SK-N-MC (cell line): Measurements from ENCODE around the gene PRSS22.

Source experiments
- DNase-seq: peaks from one replicate; pipeline ENCODE4 v3.0.0-alpha.2; 2011; ENCODE audit warnings: low read depth, low spot score
- H3K27ac ChIP-seq: fragments of 200-600 bp; sonication (generic); 2 replicates; pipeline ENCODE4 v1.5.1; 2016; ENCODE audit warnings: mixed run types
- H3K36me3 ChIP-seq: fragments of 200-600 bp; sonication (generic); 2 replicates; pipeline ENCODE4 v1.6.1; 2017; ENCODE audit warnings: antibody characterized with exemption, low read length, mixed read lengths; ENCODE audit not compliant: insufficient read depth
- H3K4me3 ChIP-seq: fragments of 200-600 bp; sonication (generic); 2 replicates; pipeline ENCODE4 v1.5.1; 2016
- H3K9ac ChIP-seq: fragments of 200-600 bp; sonication (generic); 2 replicates; pipeline ENCODE4 v1.8.0; 2017; ENCODE audit warnings: mixed run types, mixed read lengths; ENCODE audit not compliant: insufficient read length
- H3K9me3 ChIP-seq: fragments of 200-600 bp; sonication (generic); 2 replicates; pipeline ENCODE4 v1.6.1; 2017; ENCODE audit warnings: low read depth, mild to moderate bottlenecking, antibody characterized with exemption, low read length, moderate library complexity, mixed read lengths
- EZH2 ChIP-seq: fragments of 200-600 bp; sonication (generic); IDR thresholded peaks from one replicate; pipeline ENCODE4 v1.6.1; 2017; ENCODE audit warnings: antibody characterized with exemption
- FOXP2 ChIP-seq: optimal IDR thresholded peaks from 2 replicates; pipeline ENCODE3; 2011; ENCODE audit warnings: mild to moderate bottlenecking, moderate library complexity; ENCODE audit not compliant: insufficient read depth; ENCODE audit errors: extremely low read length, control extremely low read depth
- POLR2AphosphoS5 ChIP-seq: IDR thresholded peaks from 2 replicates; pipeline ENCODE4 v1.6.1; 2012; ENCODE audit warnings: mild to moderate bottlenecking, low read depth, low read length, borderline replicate concordance

Gene PRSS22

GRCh38 chr16:2822496-2822895 lies 35.5 kb downstream of the PRSS22 start:
- Histone ChIP-seq H3K36me3 (no peaks in the 10 kb centered on the region), H3K4me3 (no peak overlapping the region), H3K9me3 (no peaks in the 10 kb centered on the region), H3K9ac (no peak overlapping the region), H3K27ac (no peak overlapping the region)
- TF ChIP-seq FOXP2 (no peak), POLR2AphosphoS5 (no peak), EZH2 (no peak)
- DNase-seq: no peak

- Histone ChIP-seq H3K27ac (no peak overlapping the region), H3K4me3 (no peak overlapping the region)
- TF ChIP-seq POLR2AphosphoS5 (no peak), FOXP2 (no peak), EZH2 (no peak)
These were observed 35.8 kb downstream of the PRSS22 start for GRCh38 chr16:2822158-2822495.

DNA sequence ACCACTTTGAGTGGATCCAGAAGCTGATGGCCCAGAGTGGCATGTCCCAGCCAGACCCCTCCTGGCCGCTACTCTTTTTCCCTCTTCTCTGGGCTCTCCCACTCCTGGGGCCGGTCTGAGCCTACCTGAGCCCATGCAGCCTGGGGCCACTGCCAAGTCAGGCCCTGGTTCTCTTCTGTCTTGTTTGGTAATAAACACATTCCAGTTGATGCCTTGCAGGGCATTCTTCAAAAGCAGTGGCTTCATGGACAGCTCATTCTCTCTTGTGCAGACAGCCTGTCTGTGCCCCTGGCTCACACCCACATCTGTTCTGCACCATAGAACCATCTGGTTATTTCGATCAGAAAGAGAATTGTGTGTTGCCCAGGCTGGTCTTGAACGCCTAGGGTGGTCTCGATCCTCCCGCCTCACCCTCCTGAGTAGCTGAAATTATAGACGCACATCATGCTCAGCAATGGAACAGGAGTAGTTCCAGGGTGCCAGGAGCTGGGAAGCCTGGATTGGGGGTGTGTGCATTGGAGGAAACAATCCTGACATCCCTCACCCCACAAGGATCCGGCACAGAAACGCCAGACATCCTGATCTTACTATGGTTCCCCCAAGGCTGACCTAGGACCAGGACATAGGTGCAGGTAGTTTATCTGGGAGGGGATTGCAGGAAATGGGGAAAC lies 36.3 kb downstream of the PRSS22 start:
- DNase-seq: no peak
- H3K4me3 ChIP-seq: no peak overlapping the region
- H3K36me3 ChIP-seq: no peaks in the 10 kb centered on the region
- no peak overlapping the region for H3K27ac ChIP-seq
- TF ChIP-seq EZH2: no peak
- TF ChIP-seq POLR2AphosphoS5: no peak
- no peak for TF ChIP-seq FOXP2
- H3K9me3 ChIP-seq: no peaks in the 10 kb centered on the region
- H3K9ac ChIP-seq: no peak overlapping the region

More at GRCh38 chr16:2822158-2822495, 35.8 kb downstream of the PRSS22 start:
- no peak for DNase-seq
- no peak overlapping the region for H3K9ac ChIP-seq
- no peaks in the 10 kb centered on the region for H3K9me3 ChIP-seq
- no peaks in the 10 kb centered on the region for H3K36me3 ChIP-seq

DNA sequence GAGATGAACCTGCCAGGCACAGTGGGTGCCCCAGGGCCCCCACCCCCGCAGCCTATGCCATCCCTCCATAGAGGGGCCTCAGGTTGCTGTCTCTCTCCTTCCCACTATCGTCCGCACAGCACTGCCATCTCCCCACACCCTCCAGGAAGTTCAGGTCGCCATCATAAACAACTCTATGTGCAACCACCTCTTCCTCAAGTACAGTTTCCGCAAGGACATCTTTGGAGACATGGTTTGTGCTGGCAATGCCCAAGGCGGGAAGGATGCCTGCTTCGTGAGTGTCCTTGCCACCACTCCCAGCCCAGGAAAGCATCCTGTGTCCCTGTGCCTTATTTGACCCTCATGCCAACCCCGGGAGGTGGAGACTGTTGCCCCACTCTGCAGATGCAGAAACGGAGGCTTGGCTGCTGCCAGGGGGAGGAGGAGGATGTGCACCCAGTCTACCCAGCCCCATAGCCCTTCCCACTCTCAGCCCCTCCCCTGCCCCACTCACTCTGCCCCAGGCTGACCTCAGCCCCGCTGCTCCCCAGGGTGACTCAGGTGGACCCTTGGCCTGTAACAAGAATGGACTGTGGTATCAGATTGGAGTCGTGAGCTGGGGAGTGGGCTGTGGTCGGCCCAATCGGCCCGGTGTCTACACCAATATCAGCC lies 37.0 kb downstream of the PRSS22 start:
- Histone ChIP-seq H3K9me3 (no peaks in the 10 kb centered on the region), H3K27ac (no peak overlapping the region), H3K4me3 (no peak overlapping the region), H3K9ac (no peak overlapping the region), H3K36me3 (no peaks in the 10 kb centered on the region)
- DNase-seq: no peak
- TF ChIP-seq POLR2AphosphoS5 (no peak), EZH2 (no peak), FOXP2 (no peak)

DNA sequence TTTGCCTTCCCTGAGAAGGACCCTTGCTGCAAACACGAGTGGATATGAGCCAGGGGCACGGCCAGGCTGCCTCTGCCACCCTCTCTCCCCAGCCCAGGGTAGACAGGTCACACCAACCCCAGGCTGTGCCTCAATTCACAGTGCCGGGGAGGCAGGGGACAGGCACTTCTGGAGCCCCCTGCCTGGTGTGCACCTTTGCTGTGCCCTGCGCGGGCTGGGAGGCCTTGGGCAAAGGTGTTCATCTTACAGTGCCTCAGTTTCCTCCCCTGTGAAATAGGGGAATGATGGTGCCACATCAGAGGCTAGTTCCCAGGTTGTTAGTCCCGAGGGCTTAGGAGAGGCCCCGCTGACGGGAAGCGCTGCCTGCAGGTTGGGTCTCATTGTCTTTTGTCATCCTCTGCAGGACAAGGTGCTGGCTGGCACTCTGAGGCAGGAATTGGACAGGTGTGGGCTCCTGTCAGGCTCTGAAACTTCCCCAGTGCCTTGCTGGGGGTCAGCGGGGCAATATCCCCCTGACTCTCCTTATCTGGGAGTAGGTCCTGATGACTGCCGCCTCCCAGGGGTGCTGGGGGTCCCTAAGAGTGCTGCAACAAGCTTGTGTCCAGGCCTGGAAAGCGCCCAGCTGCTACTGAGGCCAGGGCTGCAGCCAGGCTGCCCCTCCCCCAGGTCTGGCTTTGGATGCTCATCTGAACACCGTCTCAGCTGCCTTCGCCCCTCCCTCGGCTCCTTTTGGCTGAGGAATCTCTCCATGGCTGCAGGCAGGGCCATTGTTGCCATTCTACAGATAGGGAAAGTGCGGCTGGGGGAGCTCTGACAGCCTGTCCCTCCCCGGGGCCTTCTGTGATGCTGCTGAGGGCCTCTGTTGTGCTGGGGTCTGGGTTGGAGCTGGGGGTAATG lies 37.8 kb downstream of the PRSS22 start:
- Histone ChIP-seq H3K36me3 (no peaks in the 10 kb centered on the region), H3K9ac (no peak overlapping the region), H3K27ac (no peak overlapping the region), H3K4me3 (no peak overlapping the region), H3K9me3 (no peaks in the 10 kb centered on the region)
- DNase-seq: no peak
- TF ChIP-seq EZH2 (no peak), FOXP2 (no peak), POLR2AphosphoS5 (no peak)

- Histone ChIP-seq H3K27ac (no peak overlapping the region), H3K9me3 (no peaks in the 10 kb centered on the region), H3K36me3 (no peaks in the 10 kb centered on the region), H3K4me3 (no peak overlapping the region), H3K9ac (no peak overlapping the region)
- TF ChIP-seq POLR2AphosphoS5 (no peak), FOXP2 (no peak), EZH2 (no peak)
- no peak for DNase-seq
These were observed 38.6 kb downstream of the PRSS22 start for GRCh38 chr16:2819179-2819938.

GRCh38 chr16:2818272-2818876 lies 39.6 kb downstream of the PRSS22 start:
- Histone ChIP-seq H3K27ac (no peak overlapping the region), H3K4me3 (no peak overlapping the region), H3K9ac (no peak overlapping the region), H3K36me3 (no peaks in the 10 kb centered on the region), H3K9me3 (no peaks in the 10 kb centered on the region)
- DNase-seq: no peak
- TF ChIP-seq FOXP2 (no peak), EZH2 (no peak), POLR2AphosphoS5 (no peak)
